CD4-positive, alpha-beta T cell treated with Interleukin-21 for 1 hour (primary cell): ENCODE results near the gene ADAM12.

ENCODE experiments used
- DNase-seq: peaks from one replicate; pipeline ENCODE4 v3.0.0-alpha.2; 2020

The ADAM12 gene

DNA sequence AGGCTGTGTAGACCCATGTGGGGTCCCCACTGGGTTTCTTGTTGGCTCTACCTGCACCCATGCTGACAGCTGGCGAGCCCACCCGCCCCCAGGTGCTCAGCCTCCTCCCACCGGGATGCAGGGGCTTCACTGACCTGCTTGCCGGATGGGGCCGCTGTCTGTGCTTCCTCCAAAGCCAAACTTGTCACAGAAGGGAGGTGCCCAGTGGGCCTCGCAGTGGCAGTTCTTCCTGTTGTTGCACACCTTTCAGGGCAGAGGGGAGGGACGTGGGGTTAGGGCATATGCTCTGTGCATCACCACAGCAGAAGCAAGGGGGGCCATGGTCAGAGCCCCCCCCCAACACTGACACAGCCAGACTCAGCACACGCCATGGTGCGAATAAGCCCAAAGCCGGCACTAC, 345.4 kb downstream of the ADAM12 start:
- DNase-seq = peak; percentile 13

DNA sequence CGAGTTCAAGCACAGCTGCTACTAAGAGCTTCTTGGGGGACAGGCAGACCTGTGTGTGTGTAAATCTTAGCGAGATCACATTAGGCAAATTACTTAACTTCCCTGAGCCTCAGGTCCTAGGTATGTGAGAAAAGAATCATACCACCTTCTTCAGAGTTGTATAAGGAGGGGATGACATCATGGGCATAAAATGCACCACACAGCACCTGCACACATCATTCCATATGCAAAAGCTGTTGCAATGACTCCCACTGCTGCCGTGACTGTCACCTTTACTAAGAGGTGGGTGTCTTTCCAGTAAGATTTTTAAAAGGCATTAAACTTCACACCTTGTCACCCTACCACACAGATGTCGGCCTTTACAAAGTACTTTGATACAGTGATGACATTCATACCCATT, 345.9 kb downstream of the ADAM12 start:
- DNase-seq = no peak

GRCh38 chr10:126041804-126042231, 346.5 kb downstream of the ADAM12 start:
- peak; percentile 81 for DNase-seq

DNA sequence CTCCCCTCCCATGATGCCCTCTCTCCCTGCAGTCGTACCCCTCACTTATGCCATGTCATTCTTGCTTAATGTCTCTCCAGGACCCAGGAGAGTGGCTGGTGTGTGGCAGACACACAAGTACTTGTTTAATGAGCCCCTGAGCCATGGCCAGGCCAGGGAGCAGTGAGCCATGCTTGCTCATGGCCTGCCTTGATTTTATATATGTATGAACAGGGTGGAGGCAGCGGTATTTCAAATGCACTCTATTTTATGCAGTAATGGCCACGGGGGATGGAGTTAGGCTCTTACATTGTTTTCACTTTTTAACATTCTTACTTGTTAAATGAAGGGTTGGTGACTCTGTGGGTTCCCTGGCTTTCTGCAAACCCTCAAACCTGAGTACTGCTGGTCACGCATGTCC, 347.2 kb downstream of the ADAM12 start:
- no peak for DNase-seq

GRCh38 chr10:126037946-126038345, 350.3 kb downstream of the ADAM12 start:
- no peak for DNase-seq

DNA sequence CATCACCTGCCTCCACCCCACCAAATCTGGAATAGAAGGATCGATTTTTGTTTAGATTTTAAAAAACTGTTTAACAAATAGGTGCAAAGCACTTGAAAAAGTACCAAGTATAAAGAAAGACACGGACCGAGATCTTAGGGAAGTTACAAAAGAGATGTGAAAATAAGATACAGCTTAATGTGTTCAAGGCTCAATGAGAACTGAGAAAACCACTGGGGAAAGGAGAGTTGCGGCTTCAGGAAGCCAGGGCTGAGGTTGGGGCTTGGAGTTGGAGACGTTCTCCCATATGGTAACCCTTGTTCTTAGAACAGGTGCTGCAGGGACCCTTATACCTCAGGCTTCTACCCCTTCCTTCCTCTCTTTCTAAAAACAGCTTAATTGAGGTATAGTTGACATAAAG, 351.8 kb downstream of the ADAM12 start:
- DNase-seq = no peak

DNA sequence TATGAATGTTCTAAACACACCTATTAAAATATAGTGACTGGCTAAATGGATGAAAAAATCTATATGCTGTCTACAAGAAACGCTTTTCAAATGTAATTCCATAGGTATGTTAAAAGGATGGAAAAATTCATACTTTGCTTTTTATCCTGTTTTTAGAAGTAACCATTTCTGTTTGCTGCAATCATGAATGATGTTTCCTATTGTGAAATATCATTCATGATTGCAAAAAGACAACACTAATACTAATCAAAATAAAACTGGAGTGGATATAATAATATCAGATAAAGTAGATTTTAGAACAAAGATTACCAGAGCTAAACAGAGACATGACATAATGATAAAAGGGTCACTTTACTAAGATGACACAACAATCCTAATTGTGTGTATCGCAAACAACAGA, 353.7 kb downstream of the ADAM12 start:
- no peak for DNase-seq

- no peak for DNase-seq
Observed at GRCh38 chr10:126029999-126030398, 358.3 kb downstream of the ADAM12 start.

- DNase-seq = no peak
Observed at GRCh38 chr10:126027692-126028091, 360.6 kb downstream of the ADAM12 start.

DNA sequence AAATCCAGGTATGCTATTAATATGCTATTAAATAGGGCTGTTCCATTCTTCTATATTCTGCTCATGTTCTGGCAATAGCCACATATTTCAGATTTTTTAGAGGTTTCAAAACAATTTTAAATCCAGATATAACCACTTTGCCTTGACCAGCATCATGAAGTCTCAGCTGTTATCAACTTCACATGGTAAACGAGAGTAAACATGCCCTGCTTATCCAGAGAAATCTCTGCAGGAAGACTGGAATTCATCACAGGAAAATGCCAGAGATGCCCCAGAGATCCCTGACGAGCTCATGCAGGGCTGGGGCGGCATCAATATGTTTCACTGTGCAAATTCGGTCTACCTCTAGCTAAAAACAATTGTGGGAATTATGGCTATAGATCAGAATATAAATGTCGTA, 365.4 kb downstream of the ADAM12 start:
- no peak for DNase-seq

GRCh38 chr10:126021833-126022500, 366.3 kb downstream of the ADAM12 start:
- no peak for DNase-seq

DNA sequence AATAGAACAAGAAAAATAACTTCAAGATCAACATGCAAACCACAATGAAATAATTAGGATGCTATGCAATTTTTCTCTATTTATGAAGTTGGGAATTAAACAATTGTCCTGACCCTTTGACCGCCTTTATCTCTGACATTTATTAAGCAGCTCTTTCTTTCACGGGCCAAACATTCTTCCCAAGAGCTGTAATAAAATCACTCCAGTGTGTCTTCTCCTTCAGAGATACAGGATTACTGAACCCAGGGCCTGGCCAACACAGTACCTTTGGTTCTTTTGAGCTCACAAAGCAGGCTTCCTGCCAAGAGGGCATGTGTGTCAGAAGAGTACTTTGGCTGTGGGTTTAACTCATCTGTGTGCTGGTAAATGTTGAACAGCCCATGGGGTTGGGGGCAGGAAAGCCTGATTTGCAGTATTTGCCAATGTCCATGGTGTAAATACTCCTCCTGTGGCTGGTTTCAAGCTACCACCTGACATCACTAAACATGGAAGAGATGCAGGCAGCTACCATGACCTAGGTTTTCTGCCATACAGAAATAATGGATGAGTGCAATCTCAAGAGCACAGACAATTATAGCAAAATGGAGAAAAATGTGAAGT, 370.2 kb downstream of the ADAM12 start:
- DNase-seq = no peak

- no peak for DNase-seq
Observed at GRCh38 chr10:126016882-126017281, 371.4 kb downstream of the ADAM12 start.

- no peak for DNase-seq
Observed at GRCh38 chr10:126016156-126016805, 372.0 kb downstream of the ADAM12 start.

- DNase-seq = no peak
Observed at GRCh38 chr10:126015413-126015812, 372.9 kb downstream of the ADAM12 start.

GRCh38 chr10:126014309-126014708, 374.0 kb downstream of the ADAM12 start:
- DNase-seq = no peak

- peak; percentile 6 for DNase-seq
Observed at GRCh38 chr10:126013489-126014281, 374.6 kb downstream of the ADAM12 start.

GRCh38 chr10:126012485-126012884, 375.8 kb downstream of the ADAM12 start:
- DNase-seq = no peak

- DNase-seq = peak; percentile 29
Observed at GRCh38 chr10:126011995-126012394, 376.3 kb downstream of the ADAM12 start.

DNA sequence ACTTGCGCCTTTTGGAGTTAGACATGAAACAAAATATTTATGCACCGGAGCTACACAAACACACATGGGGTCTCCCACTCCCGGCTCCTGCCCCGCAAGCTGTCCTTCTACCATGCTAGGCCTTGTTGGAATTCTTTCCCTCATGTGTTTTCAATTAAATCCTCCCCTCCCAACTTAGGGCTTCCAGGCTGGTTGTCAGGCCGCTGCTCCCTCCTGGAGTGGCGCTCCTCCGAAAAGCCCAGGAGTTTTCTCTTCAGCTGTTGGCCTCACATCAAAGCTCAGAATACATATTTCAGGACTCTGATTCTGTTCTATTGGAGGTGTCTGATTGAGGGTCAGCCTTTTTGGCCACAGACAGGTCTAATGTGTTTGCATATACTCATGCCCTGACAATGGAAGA, 378.6 kb downstream of the ADAM12 start:
- DNase-seq = no peak

- no peak for DNase-seq
Observed at GRCh38 chr10:126006906-126007305, 381.4 kb downstream of the ADAM12 start.

- no peak for DNase-seq
Observed at GRCh38 chr10:126006264-126006663, 382.0 kb downstream of the ADAM12 start.

- DNase-seq = no peak
Observed at GRCh38 chr10:126004752-126005151, 383.5 kb downstream of the ADAM12 start.

- DNase-seq = no peak
Observed at GRCh38 chr10:126001576-126001975, 386.7 kb downstream of the ADAM12 start.
